GM12878 (cell line): ENCODE measurements around the gene SPAG17.

Source experiments
- ATF3 ChIP-seq: IDR thresholded peaks from 2 replicates; pipeline ENCODE4 v1.6.1; 2011; ENCODE audit warnings: low read depth, mild to moderate bottlenecking, low read length, moderate library complexity, borderline replicate concordance; ENCODE audit errors: extremely low read depth
- JUNB ChIP-seq: IDR thresholded peaks from 2 replicates; pipeline ENCODE4 v1.6.1; 2016; ENCODE audit warnings: antibody characterized with exemption, mild to moderate bottlenecking
- JUND ChIP-seq: IDR thresholded peaks from 2 replicates; pipeline ENCODE4 v1.6.1; 2012; ENCODE audit warnings: low read depth, mild to moderate bottlenecking, low read length, improper control_type of control experiment, moderate library complexity
- POLR2A ChIP-seq: IDR thresholded peaks from 2 replicates; pipeline ENCODE4 v1.6.1; 2011; ENCODE audit warnings: low read depth, mild to moderate bottlenecking, low read length
- POLR2AphosphoS5 ChIP-seq: IDR thresholded peaks from 2 replicates; pipeline ENCODE4 v1.6.1; 2011; ENCODE audit warnings: mild to moderate bottlenecking, low read length, inconsistent platforms
- SP1 ChIP-seq: IDR thresholded peaks from one replicate; pipeline ENCODE4 v1.6.1; 2011; ENCODE audit warnings: low read depth, low read length

- TF ChIP-seq SP1 (no peak), JUNB (no peak), JUND (no peak), POLR2AphosphoS5 (no peak), POLR2A (no peak), ATF3 (no peak)
Measured at GRCh38 chr1:117921991-117922390, 263.0 kb downstream of the SPAG17 start.
